Measurements from ENCODE around the gene LTC4S. TPM values are rescaled to one million over a fixed set of nuclear protein-coding genes. Genes with fewer than 3 reads are reported as not detected.

Gene LTC4S
- total RNA-seq, 1 experiment from 2014 or later = 2.6 TPM

GRCh38 chr5:179798144-179798770 lies 4.5 kb downstream of the LTC4S start:
- no peak for DNase-seq (ENCODE audit: low spot score)
- H3K4me1 Mint-ChIP-seq = peaks cover 31% of the 10 kb centered on the region
- ATAC-seq = no peak
- H3K27ac Mint-ChIP-seq = no peak overlapping the region
- peaks cover 18% of the 10 kb centered on the region for H3K36me3 Mint-ChIP-seq
- ChIA-PET POLR2A (interaction anchor here (0.8 kb wide), 1 partner anchor 22 kb away, joined by 3 read pairs; the partner anchor contains the start of gene SQSTM1), CTCF (interaction anchor here (1.0 to 5.7 kb wide), 2 partner anchors 35 to 62 kb away, joined by 3 to 39 read pairs; no protein-coding TSS in a partner anchor)
- H3K4me3 Mint-ChIP-seq = no peak overlapping the region
- TF ChIP-seq TEAD4 (CRISPR knock-in tag; IDR thresholded peaks at IDR 0.05) = no peak
- TF ChIP-seq ZNF219 (CRISPR knock-in tag; IDR thresholded peaks at IDR 0.05; ENCODE audit: borderline replicate concordance) = no peak
- no peak for TF ChIP-seq GRHL2 (CRISPR knock-in tag; IDR thresholded peaks at IDR 0.05; ENCODE audit: insufficient replicate concordance, severe bottlenecking)
- no peak for TF ChIP-seq PREB (CRISPR knock-in tag; IDR thresholded peaks at IDR 0.05; ENCODE audit: borderline replicate concordance)
- TF ChIP-seq ZNF281 (CRISPR knock-in tag; IDR thresholded peaks at IDR 0.05) = no peak
- no peak for TF ChIP-seq NFATC4 (CRISPR knock-in tag; IDR thresholded peaks at IDR 0.05)
- TF ChIP-seq E2F1 (CRISPR knock-in tag; IDR thresholded peaks at IDR 0.05) = no peak
- TF ChIP-seq ZNF263 (CRISPR knock-in tag; IDR thresholded peaks at IDR 0.05; ENCODE audit: low read depth) = no peak
- no peak for TF ChIP-seq ZNF121 (CRISPR knock-in tag; IDR thresholded peaks at IDR 0.05)
- no peak for TF ChIP-seq E2F4 (CRISPR knock-in tag; IDR thresholded peaks at IDR 0.05; ENCODE audit: borderline replicate concordance, low read depth)
- TF ChIP-seq ZBTB21 (CRISPR knock-in tag; IDR thresholded peaks at IDR 0.05; ENCODE audit: borderline replicate concordance) = no peak
- TF ChIP-seq MXD4 (CRISPR knock-in tag; IDR thresholded peaks at IDR 0.05; ENCODE audit: borderline replicate concordance) = no peak
- TF ChIP-seq STAT6 (CRISPR knock-in tag; conservative IDR thresholded peaks at IDR 0.05; ENCODE audit: low read depth) = no peak
- no peak for TF ChIP-seq FOXK1 (CRISPR knock-in tag; IDR thresholded peaks at IDR 0.05)
- no peak for TF ChIP-seq MAX (CRISPR knock-in tag; IDR thresholded peaks at IDR 0.05)
- H3K9me3 Mint-ChIP-seq = no peaks in the 10 kb centered on the region
- H3K27me3 Mint-ChIP-seq (ENCODE audit: low read depth) = no peaks in the 10 kb centered on the region
